Measurements from ENCODE around the gene DOK3.

Gene DOK3, protein sequence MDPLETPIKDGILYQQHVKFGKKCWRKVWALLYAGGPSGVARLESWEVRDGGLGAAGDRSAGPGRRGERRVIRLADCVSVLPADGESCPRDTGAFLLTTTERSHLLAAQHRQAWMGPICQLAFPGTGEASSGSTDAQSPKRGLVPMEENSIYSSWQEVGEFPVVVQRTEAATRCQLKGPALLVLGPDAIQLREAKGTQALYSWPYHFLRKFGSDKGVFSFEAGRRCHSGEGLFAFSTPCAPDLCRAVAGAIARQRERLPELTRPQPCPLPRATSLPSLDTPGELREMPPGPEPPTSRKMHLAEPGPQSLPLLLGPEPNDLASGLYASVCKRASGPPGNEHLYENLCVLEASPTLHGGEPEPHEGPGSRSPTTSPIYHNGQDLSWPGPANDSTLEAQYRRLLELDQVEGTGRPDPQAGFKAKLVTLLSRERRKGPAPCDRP

DNA sequence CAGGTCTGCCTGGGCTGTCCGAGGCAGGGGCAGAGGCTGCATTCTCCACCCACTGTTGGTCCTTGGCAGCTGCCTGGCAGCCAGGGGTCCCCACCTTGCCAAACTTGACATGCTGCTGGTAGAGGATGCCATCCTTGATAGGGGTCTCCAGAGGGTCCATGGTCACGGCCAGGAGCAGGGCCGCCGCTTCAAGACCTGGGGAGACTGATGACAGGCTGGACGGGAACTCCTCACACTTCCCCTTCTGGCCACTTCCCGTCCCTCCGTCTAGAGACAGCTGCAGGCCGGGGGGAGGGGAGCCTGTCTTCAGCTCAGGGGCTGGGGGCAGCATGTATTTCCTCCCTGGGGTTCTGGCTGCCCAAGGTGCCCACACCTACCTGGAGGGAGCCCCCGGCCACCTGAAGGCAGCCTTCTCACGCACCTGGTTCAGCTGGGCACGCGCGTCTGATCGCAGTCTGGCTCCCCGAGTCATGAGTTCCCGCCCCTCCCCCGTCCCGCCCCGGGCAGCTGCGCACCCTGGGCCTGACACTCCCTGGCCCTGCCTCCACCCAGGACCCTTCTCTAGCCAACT is at the start of gene DOK3:
TSS of gene DOK3 (minus strand) at position 446 of the 571 bp plus-strand sequence. CDS start at position 160, 286 bp downstream.
- FAIRE-seq (no peak), DNase-seq (ENCODE audit: insufficient read length, low spot score) (no peak)
- TF ChIP-seq POLR2A (IDR thresholded peaks at IDR 0.05; ENCODE audit: low read depth, low read length) = no peak

DNA sequence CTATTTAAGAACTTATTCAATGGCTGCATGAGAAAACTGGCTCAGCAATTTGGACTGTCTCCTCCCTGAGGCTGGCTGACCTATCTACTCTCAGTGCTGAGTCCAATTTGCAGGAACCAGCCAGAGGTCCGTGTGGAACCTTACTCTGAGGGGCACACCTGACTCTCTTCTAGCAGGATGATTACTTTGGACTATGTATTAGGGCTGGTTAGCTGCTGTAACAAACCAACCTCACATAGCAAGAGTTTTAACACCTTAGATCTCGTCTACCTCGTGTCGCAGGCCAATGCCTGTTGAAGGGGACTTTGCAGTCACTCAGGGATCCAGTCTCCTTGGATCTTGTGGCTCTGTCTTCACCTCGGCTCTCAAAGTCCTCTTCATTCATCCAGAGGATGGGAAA is 48.2 kb upstream of the DOK3 start:
- DNase-seq (ENCODE audit: insufficient read length, low spot score) = no peak
- FAIRE-seq = no peak
- TF ChIP-seq POLR2A (IDR thresholded peaks at IDR 0.05; ENCODE audit: low read depth, low read length) = no peak

DNA sequence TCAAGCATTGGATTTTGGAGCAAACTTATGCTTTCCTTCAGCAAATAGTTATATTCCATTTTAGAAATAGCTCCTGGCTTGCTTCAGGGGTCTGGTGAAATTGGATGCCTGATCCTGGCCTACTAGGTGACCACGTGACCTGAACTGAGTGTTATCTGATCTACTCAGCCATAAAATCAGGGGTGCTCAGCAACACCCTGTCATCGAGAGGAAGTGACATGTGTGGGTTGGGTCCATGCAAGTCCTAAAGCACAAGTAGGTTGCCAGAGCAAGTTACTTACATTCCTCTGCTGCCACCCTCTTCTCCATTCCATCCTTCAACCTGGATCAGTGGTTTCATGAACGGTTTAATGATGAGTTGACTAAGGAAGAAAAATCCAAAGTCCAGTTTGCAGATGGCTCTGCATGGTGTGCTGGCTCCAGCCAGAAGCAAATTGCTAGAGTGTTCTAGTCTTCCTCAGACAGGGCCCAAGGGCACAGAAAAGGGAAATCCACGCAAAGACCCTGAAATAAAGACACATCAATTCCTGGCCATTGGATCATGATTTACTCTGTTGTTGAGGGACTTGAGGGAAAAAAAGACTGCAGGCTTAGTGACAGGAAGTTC is 47.5 kb upstream of the DOK3 start:
- TF ChIP-seq POLR2A (IDR thresholded peaks at IDR 0.05; ENCODE audit: low read depth, low read length) = no peak
- DNase-seq (ENCODE audit: insufficient read length, low spot score) = no peak
- FAIRE-seq = no peak

DNA sequence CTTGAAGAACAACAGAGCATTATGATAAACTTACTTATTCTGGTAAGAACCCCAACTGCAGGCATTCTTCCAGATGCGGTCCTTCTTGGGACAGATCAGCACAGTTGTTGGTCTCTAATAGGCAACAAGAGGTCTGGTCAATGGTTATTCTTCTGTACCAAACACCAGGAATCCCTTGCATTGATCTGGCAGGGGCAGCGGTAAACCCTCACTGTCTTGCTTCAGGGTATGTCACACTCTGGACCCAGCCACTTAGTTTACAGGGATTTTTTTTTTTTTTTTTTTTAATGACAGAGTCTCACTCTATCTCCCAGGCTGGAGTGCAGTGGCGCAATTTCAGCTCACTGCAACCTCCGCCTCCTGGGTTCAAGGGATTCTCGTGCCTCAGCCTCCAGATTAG is 46.0 kb upstream of the DOK3 start:
- FAIRE-seq = no peak
- DNase-seq (ENCODE audit: insufficient read length, low spot score) = no peak
- no peak for TF ChIP-seq POLR2A (IDR thresholded peaks at IDR 0.05; ENCODE audit: low read depth, low read length)

DNA sequence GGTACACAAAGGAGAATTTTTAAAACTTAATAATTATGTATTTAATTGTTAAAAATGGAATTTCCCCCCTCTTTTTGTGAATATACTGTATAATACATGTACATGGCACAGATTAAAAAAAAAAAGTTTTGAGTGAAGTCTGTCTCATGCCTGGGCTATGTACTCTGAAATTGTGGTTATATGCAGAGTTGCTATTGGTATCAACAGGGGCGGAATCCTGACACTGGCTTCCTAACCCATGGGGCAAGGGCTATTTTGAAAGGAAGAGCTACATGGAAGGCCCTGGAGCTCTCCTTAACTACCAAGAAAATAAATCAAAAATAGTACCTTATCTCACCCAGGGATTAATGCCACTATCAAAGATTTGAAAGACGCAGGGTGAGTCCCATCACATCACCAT is 45.6 kb upstream of the DOK3 start:
- FAIRE-seq = no peak
- TF ChIP-seq POLR2A (IDR thresholded peaks at IDR 0.05; ENCODE audit: low read depth, low read length) = no peak

DNA sequence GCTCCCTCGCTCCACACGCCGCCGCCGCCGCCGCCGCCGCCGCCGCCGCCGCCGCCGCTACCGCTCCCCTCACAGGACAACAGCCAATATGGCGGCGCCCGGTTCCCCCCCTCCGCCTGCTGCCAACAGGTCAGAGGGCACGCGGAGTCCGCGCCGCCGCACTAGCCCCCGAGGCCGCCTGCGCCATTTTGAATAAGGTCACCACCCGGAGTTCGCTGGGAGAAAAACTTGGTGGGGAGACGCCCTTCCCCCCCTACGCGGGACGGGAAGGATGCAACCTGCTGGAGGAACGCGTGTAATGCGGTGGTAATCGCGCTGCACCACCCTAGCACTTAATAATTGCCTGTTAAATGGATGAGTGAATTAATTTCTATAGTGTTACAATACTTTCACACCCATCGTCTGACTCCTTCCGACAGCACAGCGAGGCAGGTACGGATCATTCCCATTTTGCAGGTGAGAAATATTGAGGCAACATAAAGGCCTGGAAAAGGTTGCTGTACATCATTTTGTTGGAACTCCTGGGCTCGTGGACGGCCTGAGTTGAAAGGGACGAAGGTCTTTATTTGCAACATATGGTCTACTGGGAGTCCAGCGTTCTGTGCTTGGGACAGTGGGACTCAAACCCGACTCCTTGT is 45.0 kb upstream of the DOK3 start, which contains the start of gene FAM193B:
TSS of gene FAM193B (minus strand) at position 90 of the 638 bp plus-strand sequence. CDS start 105 bp downstream, outside the sequence.
- DNase-seq (ENCODE audit: insufficient read length, low spot score) (peak; percentile 96), FAIRE-seq (no peak)
- 0 out of 2 replicates have a peak, but pooled peaks have one; percentile 21 for TF ChIP-seq POLR2A (IDR thresholded peaks at IDR 0.05; ENCODE audit: low read depth, low read length)

More for the DNA sequence above, 45.6 kb upstream of the DOK3 start:
- no peak for DNase-seq (ENCODE audit: insufficient read length, low spot score)

DNA sequence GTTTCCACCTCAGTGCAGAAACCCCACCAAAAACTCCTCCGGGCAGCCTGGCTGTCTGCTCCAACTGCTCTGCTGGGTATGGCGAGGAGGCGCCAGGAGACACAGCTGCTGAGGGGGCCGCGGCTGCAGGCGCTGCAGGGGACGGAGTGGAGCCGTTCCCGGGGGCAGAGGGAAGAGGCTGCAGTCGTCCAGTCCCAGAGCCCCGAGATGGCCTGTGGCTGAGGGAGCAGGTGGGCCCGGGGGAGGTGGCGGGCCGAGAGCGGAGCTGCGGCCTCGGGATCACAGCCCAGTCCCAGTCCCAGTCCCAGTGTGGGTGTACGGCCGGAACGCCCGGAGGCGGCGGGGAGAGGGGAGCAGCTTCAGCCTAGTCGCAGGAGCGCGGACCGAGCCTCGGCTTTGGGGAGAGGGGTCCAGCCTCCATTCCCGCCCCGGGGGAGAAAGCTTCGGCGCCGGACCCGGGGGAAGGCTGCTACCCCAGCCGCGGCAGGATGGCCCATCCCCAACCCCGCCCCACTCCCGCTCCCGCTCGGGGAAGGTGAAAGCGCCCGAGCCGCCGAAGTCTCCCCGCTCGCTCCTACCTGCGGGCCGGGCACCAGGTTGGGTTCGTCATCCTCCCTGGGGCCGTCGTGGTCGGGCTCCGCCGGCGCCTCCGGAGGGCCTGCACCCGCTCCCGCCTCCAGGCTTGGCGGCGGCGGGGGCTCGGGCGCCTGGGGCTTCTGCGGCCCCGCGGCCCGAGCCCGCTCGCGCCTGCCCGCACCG is 44.2 kb upstream of the DOK3 start:
- FAIRE-seq (no peak), DNase-seq (ENCODE audit: insufficient read length, low spot score) (peak; percentile 65)
- TF ChIP-seq POLR2A (IDR thresholded peaks at IDR 0.05; ENCODE audit: low read depth, low read length) = 0 out of 2 replicates have a peak, but pooled peaks have one; percentile 5

DNA sequence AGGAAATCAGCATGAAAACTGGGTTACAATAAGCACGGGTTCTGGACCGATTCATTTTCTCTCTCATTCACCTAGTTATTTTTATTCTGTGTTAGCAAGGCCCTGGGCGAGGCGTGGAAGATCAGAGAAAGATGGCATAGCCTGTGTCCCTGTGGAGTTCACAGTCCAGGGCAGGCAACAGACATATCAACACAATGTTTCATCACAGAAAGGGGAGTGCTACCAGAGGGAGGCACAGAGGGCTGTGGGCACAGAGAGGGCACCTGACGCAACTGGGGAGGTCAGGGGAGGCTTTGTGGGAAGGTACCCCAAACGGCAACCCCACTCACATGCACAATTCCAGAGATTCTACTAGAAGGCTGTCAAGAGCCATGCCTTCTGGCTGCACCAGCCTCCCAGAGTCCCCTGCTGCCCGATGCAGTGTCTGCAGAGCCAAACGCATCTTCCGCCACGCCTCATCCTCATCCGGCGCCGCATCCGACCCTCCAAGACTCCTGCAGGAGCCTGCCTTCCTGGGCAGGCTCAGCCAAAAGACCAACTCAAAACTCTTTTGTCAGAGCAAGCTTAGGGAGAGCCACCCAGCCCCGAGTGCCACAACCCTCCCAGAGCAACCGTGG is 43.3 kb upstream of the DOK3 start:
- no peak for TF ChIP-seq POLR2A (IDR thresholded peaks at IDR 0.05; ENCODE audit: low read depth, low read length)
- FAIRE-seq (no peak), DNase-seq (ENCODE audit: insufficient read length, low spot score) (no peak)

DNA sequence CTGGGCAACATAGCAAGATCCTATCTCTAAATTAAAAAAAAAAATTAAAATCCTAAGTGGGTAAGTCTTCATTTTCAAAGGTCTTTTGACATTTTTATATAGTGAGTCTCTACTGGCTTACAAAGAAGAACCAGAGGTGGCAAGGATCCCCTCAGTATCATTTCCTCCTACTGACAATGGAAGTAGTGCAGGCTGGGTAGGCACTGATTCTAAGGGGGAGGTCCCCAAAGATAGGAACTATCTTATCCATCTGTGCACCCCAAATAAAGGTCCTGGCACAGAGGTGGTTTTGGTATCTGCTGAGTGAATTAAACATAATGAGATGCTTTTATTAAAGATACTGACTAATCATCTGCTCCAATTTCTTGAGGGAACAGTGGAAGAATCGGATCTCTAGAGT is 40.5 kb upstream of the DOK3 start:
- TF ChIP-seq POLR2A (IDR thresholded peaks at IDR 0.05; ENCODE audit: low read depth, low read length) = no peak
- FAIRE-seq (no peak), DNase-seq (ENCODE audit: insufficient read length, low spot score) (no peak)

DNA sequence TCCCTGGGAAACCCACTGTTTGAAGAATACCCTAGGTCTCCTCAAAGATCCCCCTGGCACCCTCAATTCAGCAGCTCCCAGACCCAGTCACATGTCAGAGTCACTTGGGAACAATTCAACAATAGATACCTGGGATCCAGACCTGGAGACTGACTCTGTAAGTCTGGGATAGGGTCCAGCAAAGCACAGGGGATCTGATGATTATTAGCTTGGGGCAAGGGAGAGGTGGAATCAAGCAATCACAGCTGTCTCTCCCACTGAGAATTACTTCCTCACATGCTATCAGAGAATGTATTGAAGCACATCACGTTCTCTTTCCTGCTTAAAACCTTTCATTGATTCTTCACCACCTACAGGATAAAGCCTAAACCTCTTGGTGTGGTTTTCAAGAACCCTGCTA is 38.9 kb upstream of the DOK3 start:
- no peak for FAIRE-seq
- TF ChIP-seq POLR2A (IDR thresholded peaks at IDR 0.05; ENCODE audit: low read depth, low read length) = no peak
- no peak for DNase-seq (ENCODE audit: insufficient read length, low spot score)

DNA sequence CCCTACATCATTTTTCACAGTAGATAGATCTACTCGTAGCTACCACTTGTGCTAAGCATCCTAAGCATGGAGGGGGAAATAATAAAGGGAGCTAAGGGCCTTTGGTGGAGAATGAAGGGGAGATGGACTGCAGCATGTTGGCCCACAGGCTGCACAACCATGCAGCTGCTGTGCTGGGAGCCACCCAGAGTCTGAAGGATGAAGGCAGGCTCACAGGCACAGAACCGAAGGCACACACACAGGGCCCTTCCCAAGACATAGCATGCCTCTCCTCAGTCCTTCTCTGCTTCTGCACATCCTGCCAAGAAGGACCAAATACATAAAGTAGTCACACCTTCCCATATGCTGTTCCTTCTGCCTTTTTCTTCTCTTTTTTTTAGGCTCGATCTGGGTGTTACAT is 38.1 kb upstream of the DOK3 start:
- DNase-seq (ENCODE audit: insufficient read length, low spot score) = no peak
- no peak for FAIRE-seq
- no peak for TF ChIP-seq POLR2A (IDR thresholded peaks at IDR 0.05; ENCODE audit: low read depth, low read length)

DNA sequence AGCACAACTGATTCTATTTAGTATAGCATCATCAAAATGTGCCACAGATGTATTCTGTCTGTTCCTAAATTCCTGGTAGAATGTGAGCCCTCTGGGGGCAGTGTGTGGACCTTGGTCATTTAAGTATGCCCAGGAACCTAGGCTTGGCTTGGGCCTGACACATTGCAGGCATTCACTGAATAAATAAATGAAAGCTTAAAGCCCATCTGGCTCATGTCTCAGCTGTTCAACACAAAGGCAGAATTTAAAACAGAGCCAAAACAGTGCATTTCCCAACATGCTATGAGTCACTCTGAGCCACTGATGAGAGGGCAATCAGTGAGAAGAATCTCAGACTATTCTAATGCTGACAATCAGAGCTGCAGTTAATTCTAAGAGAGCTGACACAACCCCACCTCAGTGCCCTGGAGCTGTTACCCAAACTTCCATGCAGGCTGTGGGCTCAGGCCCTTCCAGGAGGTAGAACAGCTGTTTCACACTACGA is 36.7 kb upstream of the DOK3 start:
- peak; percentile 89 for FAIRE-seq
- TF ChIP-seq POLR2A (IDR thresholded peaks at IDR 0.05; ENCODE audit: low read depth, low read length) = no peak
- DNase-seq (ENCODE audit: insufficient read length, low spot score) = peak; percentile 89

All from H54 (cell line).